Tibial artery (tissue), 4 donors: ENCODE data around the gene BASP1.
"Not testable (repeated sequence)": the region's sequence is repeated elsewhere in the genome, so short reads cannot be mapped to it uniquely, and the experiment has no call there.

Experiments used
- DNase-seq, 2 donors: peaks; one replicate each; pipeline ENCODE4 v3.0.0-alpha.2; 2019
- H3K27ac ChIP-seq, 2 donors: fragments of 200-600 bp; sonication (generic) in 1 of 2; 1 replicate in 1 of 2; 2 replicates in 1 of 2; pipeline ENCODE4 v1.5.1; 2018 to 2019; ENCODE audit warnings: mild to moderate bottlenecking in 1 of 2
- H3K27me3 ChIP-seq, 2 donors: fragments of 200-600 bp; sonication (generic) in 1 of 2; one replicate each; pipeline versions ENCODE4 v1.5.1 to v1.6.0; 2016 to 2019
- H3K36me3 ChIP-seq, 3 donors: fragments of 200-600 bp; sonication (generic) in 2 of 3; one replicate each; pipeline ENCODE4 v1.5.1; 2016 to 2019; ENCODE audit warnings: mild to moderate bottlenecking in 2 of 3
- H3K4me1 ChIP-seq, 4 donors: fragments of 200-600 bp; sonication (generic) in 2 of 4; 1 replicate in 3 of 4; 2 replicates in 1 of 4; pipeline ENCODE4 v1.5.1; 2016 to 2019
- H3K4me3 ChIP-seq, 2 donors: fragments of 200-600 bp; sonication (generic) in 1 of 2; 1 replicate in 1 of 2; 2 replicates in 1 of 2; pipeline ENCODE4 v1.5.1; 2018 to 2019; ENCODE audit warnings: mild to moderate bottlenecking in 2 of 2
- H3K9me3 ChIP-seq, 3 donors: fragments of 200-600 bp; sonication (generic) in 1 of 3; one replicate each; pipeline ENCODE4 v1.5.1; 2016 to 2019
- CTCF ChIP-seq, 2 experiments: fragments of 200-600 bp in 1 of 2; fragments of 450-650 bp in 1 of 2; IDR thresholded peaks; one replicate each; pipeline ENCODE4 v1.5.1; 2017 to 2019; ENCODE audit warnings: antibody characterized with exemption in 2 of 2, mild to moderate bottlenecking in 1 of 2, moderate library complexity in 1 of 2
- intact Hi-C: fragments of 100-400 bp; cut with DNase I; formaldehyde crosslinking; loops from one replicate; pipeline ENCODE4 v1.15.0; 2023; ENCODE audit warnings: low total_unique reads

The BASP1 gene

GRCh38 chr5:17256171-17256570 is 38.7 kb downstream of the BASP1 start:
- no peak overlapping the region for H3K4me3 ChIP-seq
- DNase-seq: no peak

DNA sequence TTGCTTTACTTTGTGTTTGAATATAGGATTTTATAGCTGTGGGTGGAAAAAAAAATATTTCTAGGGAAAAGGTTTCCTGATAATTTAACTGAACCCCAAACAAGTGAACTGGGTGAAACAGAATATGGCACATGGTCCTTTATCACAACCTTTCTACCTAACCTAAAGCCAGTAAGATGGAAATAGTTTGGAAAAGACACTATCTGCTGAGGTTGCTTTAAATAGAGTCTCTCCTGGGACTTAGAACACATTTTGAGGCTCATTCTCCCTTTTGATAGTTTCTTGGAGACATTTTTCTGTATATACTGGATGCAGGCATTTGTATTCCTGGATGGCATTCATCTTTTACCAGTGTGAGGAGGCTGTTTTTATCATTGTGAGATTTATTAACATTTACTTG is 39.4 kb downstream of the BASP1 start:
- DNase-seq: no peak
- no peak overlapping the region for H3K27ac ChIP-seq
- H3K36me3 ChIP-seq: no peaks in the 10 kb centered on the region
- no peaks in the 10 kb centered on the region for H3K27me3 ChIP-seq
- TF ChIP-seq CTCF (IDR thresholded peaks at IDR 0.05): no peak
- peaks cover 0 to 30% (median 2%) of the 10 kb centered on the region in 4 donors for H3K4me1 ChIP-seq
- no peaks in the 10 kb centered on the region for H3K9me3 ChIP-seq
- intact Hi-C loops: no loop called here
- no peak overlapping the region for H3K4me3 ChIP-seq

More at GRCh38 chr5:17256171-17256570, 38.7 kb downstream of the BASP1 start:
- Histone ChIP-seq H3K27me3 (no peaks in the 10 kb centered on the region), H3K4me1 (peaks cover 0 to 31% (median 2%) of the 10 kb centered on the region in 4 donors), H3K27ac (no peak overlapping the region), H3K9me3 (no peaks in the 10 kb centered on the region), H3K36me3 (no peaks in the 10 kb centered on the region)
- no peak for TF ChIP-seq CTCF (IDR thresholded peaks at IDR 0.05)
- intact Hi-C loops: no loop called here

- DNase-seq: no peak
- H3K4me1 ChIP-seq: peaks cover 0 to 28% (median 2%) of the 10 kb centered on the region in 4 donors
- intact Hi-C loops: no loop called here
- no peaks in the 10 kb centered on the region for H3K9me3 ChIP-seq
- no peak overlapping the region for H3K27ac ChIP-seq
- no peaks in the 10 kb centered on the region for H3K27me3 ChIP-seq
- H3K36me3 ChIP-seq: no peaks in the 10 kb centered on the region
- no peak overlapping the region for H3K4me3 ChIP-seq
- TF ChIP-seq CTCF (IDR thresholded peaks at IDR 0.05): no peak
Measured at GRCh38 chr5:17257705-17258273, 40.4 kb downstream of the BASP1 start.

DNA sequence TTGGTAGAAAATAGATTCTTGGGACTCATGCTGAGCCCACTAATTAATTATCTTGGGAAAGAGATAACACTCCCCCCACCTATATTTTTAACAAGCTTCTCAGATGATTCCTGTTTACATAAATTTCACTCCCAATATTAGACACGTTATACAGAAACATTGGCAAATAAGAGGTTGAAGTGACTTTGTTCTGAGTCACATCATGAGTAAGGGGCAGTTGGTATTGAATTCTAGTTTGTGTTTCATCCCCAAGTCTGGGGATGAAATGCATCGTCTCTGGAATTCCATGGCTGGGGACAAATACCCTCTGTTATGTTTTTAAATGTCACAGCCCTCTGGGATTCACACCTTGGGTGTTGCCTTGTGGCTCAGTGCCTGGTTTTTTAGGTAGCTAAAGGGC is 41.0 kb downstream of the BASP1 start:
- Histone ChIP-seq H3K27ac (no peak overlapping the region), H3K27me3 (no peaks in the 10 kb centered on the region), H3K36me3 (no peaks in the 10 kb centered on the region), H3K4me1 (peaks cover 0 to 28% (median 2%) of the 10 kb centered on the region in 4 donors), H3K9me3 (no peaks in the 10 kb centered on the region), H3K4me3 (no peak overlapping the region)
- intact Hi-C loops: no loop called here
- DNase-seq: no peak
- no peak for TF ChIP-seq CTCF (IDR thresholded peaks at IDR 0.05)

DNA sequence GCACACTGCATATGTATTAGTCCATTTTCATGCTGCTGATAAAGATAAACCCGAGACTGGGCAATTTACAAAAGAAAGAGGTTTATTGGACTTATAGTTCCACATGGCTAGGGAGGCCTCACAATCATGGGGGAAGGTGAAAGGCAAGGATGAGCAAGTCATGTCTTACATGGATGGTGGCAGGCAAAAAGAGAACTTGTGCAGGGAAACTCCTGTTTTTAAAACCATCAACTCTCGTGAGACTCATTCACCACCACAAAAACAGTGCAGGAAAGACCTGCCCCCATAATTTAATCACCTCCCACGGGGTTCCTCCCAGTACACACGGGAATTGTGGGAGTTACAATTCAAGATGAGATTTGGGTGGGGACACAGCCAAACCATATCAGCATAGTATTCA is 41.6 kb downstream of the BASP1 start:
- DNase-seq, H3K4me3 ChIP-seq, H3K27ac ChIP-seq, H3K27me3 ChIP-seq, intact Hi-C loops, H3K36me3 ChIP-seq, H3K9me3 ChIP-seq: not testable (repeated sequence)
- peaks cover 0 to 28% (median 2%) of the 10 kb centered on the region in 4 donors for H3K4me1 ChIP-seq

DNA sequence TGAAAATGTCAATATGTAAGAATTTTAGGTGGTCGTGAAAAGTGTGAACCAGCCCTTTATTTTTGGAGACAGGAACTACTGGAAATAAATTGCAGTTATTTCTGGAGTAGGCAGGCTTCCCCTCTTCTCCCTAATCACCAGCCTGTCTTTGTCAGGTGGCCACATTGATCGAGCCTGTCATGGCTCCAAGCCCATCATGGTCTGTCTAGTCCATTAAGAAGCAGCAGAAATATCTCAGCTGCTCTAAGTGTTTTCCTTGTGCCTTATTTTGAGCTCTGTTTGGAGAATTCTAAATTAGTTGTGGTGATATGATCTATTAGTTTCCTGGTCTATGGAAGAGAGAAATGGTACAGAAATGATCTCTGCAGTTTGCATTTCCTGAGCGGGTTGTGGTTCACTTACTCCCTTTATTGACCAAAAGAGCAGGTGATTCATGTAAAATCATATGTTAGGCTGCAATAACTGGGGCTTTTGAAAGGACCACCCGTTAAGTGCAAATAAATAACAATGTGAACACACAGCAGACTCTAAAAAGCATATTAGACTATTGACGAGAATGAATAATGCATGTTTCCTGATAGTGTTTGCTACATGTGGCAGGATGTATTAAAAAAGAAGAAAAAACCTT is 42.3 kb downstream of the BASP1 start:
- no peaks in the 10 kb centered on the region for H3K27me3 ChIP-seq
- H3K4me1 ChIP-seq: peaks cover 0 to 28% (median 2%) of the 10 kb centered on the region in 4 donors
- H3K36me3 ChIP-seq: no peaks in the 10 kb centered on the region
- intact Hi-C loops: no loop called here
- H3K27ac ChIP-seq: no peak overlapping the region
- no peak for TF ChIP-seq CTCF (IDR thresholded peaks at IDR 0.05)
- H3K9me3 ChIP-seq: no peaks in the 10 kb centered on the region
- no peak for DNase-seq
- no peak overlapping the region for H3K4me3 ChIP-seq
